ENCODE results near the gene AKNA. TPM values are rescaled to one million over a fixed set of nuclear protein-coding genes. Genes with fewer than 3 reads are reported as not detected.

AKNA gene
- total and polyA plus RNA-seq, 2 of the 8 experiments (the other 6 are each of a cell fraction or from before 2014, with no cell fraction given) = 21.0 to 27.4 TPM

DNA sequence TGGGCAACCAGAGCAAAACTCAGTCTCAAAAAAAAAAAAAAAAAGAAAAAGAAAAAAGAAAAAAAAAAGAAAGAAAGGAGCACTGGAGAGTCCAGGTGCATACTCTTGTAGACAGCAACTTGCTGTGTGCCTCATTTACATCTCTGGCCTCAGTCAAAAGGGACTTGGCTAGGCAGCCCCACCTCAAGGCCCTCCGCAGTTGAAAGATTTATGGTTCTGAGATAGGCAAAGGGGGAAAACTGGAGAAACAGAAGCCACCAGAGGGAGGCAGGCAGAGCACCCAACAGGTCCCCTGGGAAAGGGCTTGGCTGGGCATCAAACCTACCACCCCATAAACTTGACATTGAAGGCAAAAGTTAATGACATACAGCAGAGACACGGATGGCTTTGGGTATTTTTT, 52.0 kb downstream of the AKNA start:
- no peak for FAIRE-seq
- TF ChIP-seq SRF (IDR thresholded peaks at IDR 0.05; ENCODE audit: low read depth, low read length) (no peak), RFX5 (IDR thresholded peaks at IDR 0.05; ENCODE audit: borderline replicate concordance, low read depth, low read length) (no peak), CHD1 (IDR thresholded peaks at IDR 0.05; ENCODE audit: low read depth, low read length) (no peak), PHF8 (conservative IDR thresholded peaks at IDR 0.05; ENCODE audit: low read depth, low read length) (no peak), SP1 (IDR thresholded peaks at IDR 0.05; ENCODE audit: low read depth, low read length) (no peak), NRF1 (IDR thresholded peaks at IDR 0.05; ENCODE audit: low read depth, low read length) (no peak), NANOG (IDR thresholded peaks at IDR 0.05; ENCODE audit: insufficient read depth, low read depth, low read length, poor library complexity, severe bottlenecking) (no peak), TEAD4 (IDR thresholded peaks at IDR 0.05; ENCODE audit: low read depth, low read length) (no peak), CBX5 (IDR thresholded peaks at IDR 0.05; ENCODE audit: low read depth, low read length) (no peak), TBP (IDR thresholded peaks at IDR 0.05; ENCODE audit: low read depth, low read length) (no peak)
- TF ChIP-seq, protein P1, sequence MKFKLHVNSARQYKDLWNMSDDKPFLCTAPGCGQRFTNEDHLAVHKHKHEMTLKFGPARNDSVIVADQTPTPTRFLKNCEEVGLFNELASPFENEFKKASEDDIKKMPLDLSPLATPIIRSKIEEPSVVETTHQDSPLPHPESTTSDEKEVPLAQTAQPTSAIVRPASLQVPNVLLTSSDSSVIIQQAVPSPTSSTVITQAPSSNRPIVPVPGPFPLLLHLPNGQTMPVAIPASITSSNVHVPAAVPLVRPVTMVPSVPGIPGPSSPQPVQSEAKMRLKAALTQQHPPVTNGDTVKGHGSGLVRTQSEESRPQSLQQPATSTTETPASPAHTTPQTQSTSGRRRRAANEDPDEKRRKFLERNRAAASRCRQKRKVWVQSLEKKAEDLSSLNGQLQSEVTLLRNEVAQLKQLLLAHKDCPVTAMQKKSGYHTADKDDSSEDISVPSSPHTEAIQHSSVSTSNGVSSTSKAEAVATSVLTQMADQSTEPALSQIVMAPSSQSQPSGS (IDR thresholded peaks at IDR 0.05; ENCODE audit: low read length) = no peak
- TF ChIP-seq, protein P2, sequence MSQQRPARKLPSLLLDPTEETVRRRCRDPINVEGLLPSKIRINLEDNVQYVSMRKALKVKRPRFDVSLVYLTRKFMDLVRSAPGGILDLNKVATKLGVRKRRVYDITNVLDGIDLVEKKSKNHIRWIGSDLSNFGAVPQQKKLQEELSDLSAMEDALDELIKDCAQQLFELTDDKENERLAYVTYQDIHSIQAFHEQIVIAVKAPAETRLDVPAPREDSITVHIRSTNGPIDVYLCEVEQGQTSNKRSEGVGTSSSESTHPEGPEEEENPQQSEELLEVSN (IDR thresholded peaks at IDR 0.05) = no peak

More for the DNA sequence above, 52.0 kb downstream of the AKNA start:
- Histone ChIP-seq H3K79me1 (ENCODE audit: low read depth, low read length) (no peaks in the 10 kb centered on the region), H3K23ac (ENCODE audit: insufficient read length) (no peak overlapping the region), H3K4me1 (replicated peaks in 1 of 4; ENCODE audit: control insufficient read depth in 3 of 4, insufficient read depth in 4 of 4, low read length in 3 of 4) (0 out of 7 replicates have a peak, but pooled peaks cover 0 to 2% (median 0%) of the 10 kb centered on the region in 4 experiments), H2BK120ac (replicated peaks; ENCODE audit: low read depth, low read length) (no peak overlapping the region), H4K20me1 (replicated peaks in 1 of 2; ENCODE audit: control insufficient read depth in 1 of 2, insufficient read depth in 2 of 2, low read length in 2 of 2) (peaks cover 0 to 2% of the 10 kb centered on the region in 2 experiments), H3K9me3 (ENCODE audit: insufficient read depth in 2 of 2, low read depth in 1 of 2, low read length in 1 of 2) (no peaks in the 10 kb centered on the region), H3K4me3 (ENCODE audit: extremely low read depth in 1 of 4, insufficient read depth in 2 of 4, low read depth in 3 of 4, low read length in 4 of 4) (no peak overlapping the region), H3K27ac (ENCODE audit: low read depth, low read length) (no peak overlapping the region), H2BK12ac (ENCODE audit: low read depth, low read length) (no peak overlapping the region), H3K27me3 (replicated peaks in 1 of 4; ENCODE audit: control insufficient read depth in 3 of 4, extremely low read depth in 1 of 4, insufficient read depth in 3 of 4, low read length in 3 of 4) (no peaks in the 10 kb centered on the region), H2AFZ (ENCODE audit: low read length) (no peak overlapping the region), H3K18ac (ENCODE audit: extremely low read depth, low read length) (no peak overlapping the region), H2BK20ac (ENCODE audit: low read length) (no peak overlapping the region), H3K23me2 (ENCODE audit: low read depth, low read length) (no peaks in the 10 kb centered on the region), H3K79me2 (ENCODE audit: control insufficient read depth in 1 of 2, insufficient read depth in 2 of 2, low read length in 2 of 2) (no peaks in the 10 kb centered on the region), H2BK15ac (ENCODE audit: low read length) (no peak overlapping the region), H4K5ac (ENCODE audit: insufficient read length, low read depth, low read length) (no peak overlapping the region), H4K8ac (ENCODE audit: extremely low read depth, insufficient read depth, low read length) (no peak overlapping the region), H3K14ac (ENCODE audit: insufficient read length) (no peak overlapping the region), H3K36me3 (ENCODE audit: control insufficient read depth in 2 of 4, insufficient read depth in 4 of 4, low read length in 3 of 4) (peaks cover 10 to 26% (median 19%) of the 10 kb centered on the region in 4 experiments; a peak in 7 of 8 replicates), H2BK5ac (ENCODE audit: low read depth, low read length) (no peak overlapping the region), H3K4ac (replicated peaks; ENCODE audit: insufficient read length, low read depth, low read length) (no peak overlapping the region), H3K9ac (replicated peaks in 1 of 4; ENCODE audit: extremely low read depth in 1 of 4, low read depth in 3 of 4, low read length in 3 of 4) (no peak overlapping the region), H2AK5ac (ENCODE audit: low read depth, low read length) (no peak overlapping the region), H3K56ac (replicated peaks; ENCODE audit: insufficient read length, low read depth, low read length) (no peak overlapping the region), H4K91ac (replicated peaks; ENCODE audit: insufficient read length, low read length) (no peak overlapping the region), H3K4me2 (ENCODE audit: insufficient read depth in 1 of 2, low read depth in 2 of 2, low read length in 2 of 2) (no peak overlapping the region)
- DNase-seq (ENCODE audit: low read depth in 1 of 2, low spot score in 2 of 2) = no peak
- ChIA-PET CTCF (ENCODE audit: partially characterized antibody) (interaction anchor here (1.6 kb wide), 1 partner anchor 48 kb away, joined by 4 read pairs; no protein-coding TSS in a partner anchor), POLR2A (ENCODE audit: partially characterized antibody) (interaction anchor here (1.3 to 1.5 kb wide), 2 partner anchors 8 to 21 kb away, joined by 3 to 4 read pairs; no protein-coding TSS in a partner anchor)
- WGBS, 2 experiments (ENCODE audit: extremely low coverage in 1 of 2, insufficient coverage in 1 of 2, insufficient read length in 1 of 2, insufficient replicate concordance in 2 of 2, low coverage in 1 of 2, low lambda C conversion rate in 2 of 2, missing lambda C conversion rate in 1 of 2) = 84% methylated on average over 2 of the region's 2 CpGs; no CpG with 5 or more reads in 1 of the 2 experiments
